Stimulated activated CD8-positive, alpha-beta memory T cell treated with anti-CD3 and anti-CD28 coated beads, Interleukin-15, amount 100 ng/mL, for 48 hours (primary cell): ENCODE data around the gene ELFN1.

ENCODE experiments used
- DNase-seq, 2 donors: peaks; one replicate each; pipeline ENCODE4 v3.0.0-alpha.2; 2020; ENCODE audit warnings: low read depth in 2 of 2

The ELFN1 gene

DNA sequence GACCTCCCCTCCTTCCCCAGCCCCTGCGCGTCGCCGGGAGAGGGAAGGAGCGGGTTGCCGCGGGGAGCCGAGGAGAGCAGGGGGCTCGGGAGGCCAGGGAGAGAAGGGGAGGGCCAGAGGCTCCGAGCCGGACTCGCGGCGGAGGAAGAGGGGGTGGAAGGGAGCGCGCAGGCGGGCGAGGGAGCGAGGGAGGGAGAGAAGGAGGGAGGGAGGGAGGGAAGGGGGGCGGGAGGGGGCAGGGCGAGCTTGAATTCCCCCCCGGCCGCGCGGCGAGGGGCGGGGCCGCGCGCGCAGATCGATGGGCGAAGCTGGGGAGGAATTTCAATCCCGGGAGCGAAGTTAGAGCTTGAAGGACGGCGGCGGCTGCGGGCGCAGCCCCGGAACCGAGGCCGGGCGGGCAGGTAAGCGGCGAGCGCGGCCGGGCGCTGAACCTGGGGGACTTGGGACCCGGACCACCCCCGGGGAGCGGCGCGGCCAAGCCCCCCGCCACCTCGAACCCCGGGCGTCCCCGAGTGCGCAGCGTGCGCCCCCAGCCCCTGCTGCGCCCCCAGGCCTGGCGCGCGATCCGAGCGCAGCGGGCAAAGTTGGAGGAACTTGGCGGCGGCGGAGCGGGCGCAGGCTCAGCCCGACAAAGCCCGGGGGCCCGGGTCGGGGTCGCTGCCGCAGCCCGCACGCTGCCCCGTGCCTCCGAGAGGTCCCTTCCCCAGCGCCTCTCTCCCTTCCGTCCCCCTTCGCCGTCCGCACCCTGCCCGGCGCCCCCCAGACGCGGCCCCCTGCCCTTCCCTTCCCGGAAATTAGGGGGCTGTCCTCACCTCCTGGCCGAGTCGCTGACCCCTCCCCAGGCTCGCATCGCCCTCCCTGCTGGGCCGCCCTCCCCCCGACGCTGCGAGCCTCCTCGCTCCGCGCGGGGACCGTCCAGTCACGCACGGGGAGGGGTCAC lies at the start of gene ELFN1:
Gene ELFN1, plus strand, starts transcription at position 324 of the 940 bp plus-strand sequence. CDS start 74,320 bp downstream, outside the sequence.
- DNase-seq, result no peak

DNA sequence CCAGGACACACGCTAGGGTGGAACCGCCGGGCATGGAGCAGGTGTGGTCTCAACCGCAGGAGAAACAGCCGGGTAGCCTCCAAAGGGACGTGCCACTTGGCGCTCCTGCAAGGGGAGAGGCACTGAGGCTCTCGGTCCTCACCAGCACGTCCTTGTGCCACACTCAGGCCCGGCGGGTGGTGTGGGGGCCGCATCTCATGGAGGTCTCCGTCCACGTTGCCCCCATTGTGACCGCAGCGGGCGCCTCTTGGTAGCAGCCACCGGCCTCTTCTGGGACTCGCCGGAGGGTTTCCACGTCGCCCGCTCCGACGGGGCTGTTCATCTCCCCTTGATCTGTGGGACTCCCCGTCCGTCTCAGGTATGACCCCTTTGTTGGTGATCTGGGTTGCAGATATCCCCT lies 49.2 kb upstream of the ELFN1 start:
- no peak for DNase-seq

DNA sequence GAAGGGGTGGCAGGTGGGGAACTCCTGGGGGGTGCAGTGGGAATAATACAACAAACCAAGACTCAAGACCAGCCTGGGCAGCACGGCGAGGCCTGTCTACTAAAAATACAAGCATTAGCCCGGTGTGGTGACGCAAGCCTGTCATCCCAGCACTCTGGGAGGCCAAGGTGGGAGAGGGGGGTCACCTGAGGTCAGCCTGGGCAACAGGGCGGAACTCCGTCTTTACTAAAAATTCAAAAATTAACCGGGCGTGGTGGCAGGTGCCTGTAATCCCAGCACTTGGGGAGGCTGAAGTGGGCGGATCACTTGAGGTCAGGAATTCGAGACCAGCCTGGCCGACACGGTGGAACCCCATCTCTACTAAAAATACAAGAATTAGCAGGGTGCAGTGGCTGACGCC lies 48.4 kb upstream of the ELFN1 start:
- no peak for DNase-seq

DNA sequence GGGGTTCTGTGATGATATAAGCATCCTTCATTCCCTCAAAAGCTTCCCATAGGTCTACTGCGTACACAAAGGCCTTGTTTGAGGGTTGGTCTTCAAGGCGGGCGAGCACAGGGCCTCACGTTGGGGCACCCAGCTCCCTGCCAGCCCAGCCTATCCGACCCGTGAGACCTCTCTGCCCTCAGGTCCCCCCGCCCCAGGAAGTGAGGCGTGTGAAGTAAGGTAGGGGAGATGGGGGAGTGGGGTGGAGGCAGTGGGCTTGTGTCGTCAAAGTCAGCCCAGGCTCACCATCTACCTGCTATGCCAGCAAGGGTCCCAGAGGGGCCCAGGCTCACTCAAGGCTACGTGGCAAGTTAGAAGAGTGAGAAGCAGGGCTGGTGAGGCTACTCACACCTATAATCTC lies 47.6 kb upstream of the ELFN1 start:
- DNase-seq, result no peak

DNA sequence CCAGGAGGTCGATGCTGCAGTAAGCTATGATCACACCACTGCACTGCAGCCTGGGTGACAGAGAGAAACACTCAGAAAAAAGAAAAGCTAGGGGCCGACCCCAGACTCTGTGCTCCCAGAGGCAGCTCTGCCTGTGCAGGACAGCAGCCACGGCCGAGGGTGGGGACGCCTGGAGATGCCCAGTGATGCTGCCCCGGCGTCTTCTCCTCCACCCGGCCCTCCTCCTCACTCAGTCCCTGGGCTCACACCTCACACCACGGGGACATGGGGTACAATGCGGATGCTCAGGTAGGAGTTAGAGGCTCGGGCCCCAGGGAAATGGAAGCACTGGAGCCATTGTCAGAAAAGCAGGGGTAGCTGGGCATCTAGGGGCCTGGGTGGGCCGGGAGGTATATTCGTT lies 46.3 kb upstream of the ELFN1 start:
- DNase-seq, result no peak

DNA sequence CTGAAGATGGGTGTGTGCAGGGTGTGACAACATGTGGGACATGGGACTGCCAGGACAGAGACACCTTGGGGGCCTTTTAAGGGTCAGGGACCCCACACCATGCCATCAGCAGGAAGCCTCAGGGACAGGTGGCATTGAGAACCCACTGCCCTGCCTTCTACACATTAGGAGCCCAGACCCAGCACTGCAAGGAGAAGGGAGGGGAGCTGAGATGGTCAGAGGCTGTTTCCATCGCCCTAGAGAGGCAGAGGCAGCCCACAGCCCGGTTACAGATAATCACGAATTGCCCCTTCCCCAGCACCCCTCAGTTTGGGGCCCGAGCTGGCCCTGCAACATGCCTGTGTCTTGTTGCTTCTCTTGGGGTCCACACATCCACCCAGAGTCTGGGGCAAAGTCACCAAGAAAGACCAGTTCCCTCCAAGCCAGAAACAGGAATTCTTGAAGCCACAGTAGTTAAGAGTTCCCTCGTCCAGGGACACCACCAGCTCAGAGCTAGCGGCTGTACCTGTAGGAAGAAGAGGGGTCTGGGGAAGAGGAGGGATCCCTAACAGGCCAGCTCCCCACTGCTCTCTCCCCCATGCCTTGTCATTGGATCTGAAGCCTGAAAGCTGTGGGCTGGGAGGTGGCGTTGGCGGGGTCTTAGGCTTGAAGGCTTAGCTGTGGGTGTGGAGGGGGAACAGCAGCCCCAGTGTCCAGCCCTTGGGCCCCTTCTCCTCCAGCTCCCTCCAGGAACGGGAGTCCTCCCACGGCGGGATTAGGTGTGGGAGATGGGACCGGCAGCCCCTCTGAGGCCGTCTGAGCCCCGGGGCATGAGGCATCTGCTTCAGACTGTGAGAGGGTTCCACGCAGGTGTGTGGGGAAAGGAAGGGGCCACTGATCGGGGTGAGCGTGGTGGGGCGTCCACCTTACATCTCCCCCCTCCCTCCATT lies 44.8 kb upstream of the ELFN1 start:
- DNase-seq, result no peak

DNA sequence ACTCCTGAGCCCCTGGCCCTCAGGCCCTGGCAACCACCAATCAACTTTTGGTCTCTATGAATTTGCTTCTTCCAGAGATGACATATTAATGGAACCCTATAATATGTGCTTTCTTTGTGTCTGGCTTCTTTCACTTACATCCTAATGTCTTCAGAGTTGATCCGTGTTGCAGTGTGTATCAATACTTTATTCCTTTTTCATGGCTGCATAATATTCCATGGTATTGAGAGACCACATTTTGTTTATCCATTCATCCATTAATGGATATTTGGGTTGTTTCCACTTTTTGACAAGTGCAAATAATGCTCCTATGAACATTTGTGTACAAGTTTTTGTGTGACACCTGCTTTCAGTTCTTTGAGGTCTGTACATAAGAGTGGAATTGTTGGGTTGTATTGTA lies 43.3 kb upstream of the ELFN1 start:
- DNase-seq, result no peak

DNA sequence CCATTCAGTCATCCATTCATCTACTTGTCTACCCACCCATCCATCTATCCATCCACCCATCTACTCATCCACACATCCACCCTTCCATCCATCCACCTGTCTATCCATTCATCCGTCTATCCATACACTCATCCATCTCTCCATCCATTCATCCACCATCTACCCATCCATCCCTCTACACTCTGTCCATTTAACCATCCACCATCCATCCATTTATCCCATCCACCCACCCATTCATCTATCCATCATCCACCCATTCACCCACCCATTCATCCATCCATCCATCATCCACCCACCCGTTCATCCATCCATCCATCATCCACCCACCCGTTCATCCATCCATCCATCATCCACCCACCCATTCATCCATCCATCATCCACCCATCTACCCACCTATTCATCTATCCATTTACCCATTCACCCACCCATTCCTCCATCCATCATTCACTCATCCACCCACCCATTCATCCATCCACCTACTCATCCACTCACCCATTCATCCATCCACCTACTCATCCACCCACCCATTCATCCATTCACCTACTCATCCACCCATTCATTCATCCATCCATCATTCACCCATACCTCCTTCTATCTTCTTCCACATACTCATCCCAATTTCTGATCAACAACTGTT lies 39.3 kb upstream of the ELFN1 start:
- no peak for DNase-seq

DNA sequence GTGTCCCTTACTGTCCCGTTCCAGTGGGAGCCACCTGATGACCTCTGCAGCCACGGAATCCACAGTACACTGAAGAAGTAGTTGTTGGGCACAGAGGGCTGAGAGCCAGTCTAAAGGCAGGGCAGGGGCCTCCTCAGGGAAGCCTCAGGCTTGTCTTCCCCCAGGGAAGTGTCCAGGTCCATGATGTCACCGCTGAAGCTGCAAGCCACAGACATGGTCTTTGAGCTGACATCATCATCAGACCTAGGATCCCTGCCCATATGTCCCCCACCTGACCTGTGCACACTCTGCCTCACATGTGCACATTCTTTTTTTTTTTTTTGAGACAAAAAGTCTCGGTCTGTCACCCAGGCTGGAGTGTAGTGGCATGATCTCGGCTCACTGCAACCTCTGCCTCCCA lies 38.4 kb upstream of the ELFN1 start:
- no peak for DNase-seq

DNA sequence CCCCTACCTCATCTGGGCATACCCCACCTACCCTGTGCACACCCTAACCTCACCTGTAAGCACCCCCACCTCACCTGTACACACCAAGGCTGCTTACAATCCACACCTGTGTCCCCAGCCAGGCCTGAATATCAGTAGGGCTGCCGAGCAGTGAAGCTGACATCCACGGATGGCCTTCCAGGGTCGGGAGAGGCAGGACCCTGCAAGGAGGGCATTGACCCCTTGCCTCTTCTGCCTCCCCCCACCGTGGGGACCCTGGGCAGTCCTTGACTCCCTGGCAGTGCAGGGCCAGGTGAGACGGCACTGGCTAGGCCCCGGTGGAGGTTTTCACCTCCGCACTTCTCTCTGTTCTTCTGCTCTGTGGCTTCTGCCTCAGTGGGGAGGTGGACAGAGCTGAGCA lies 37.6 kb upstream of the ELFN1 start:
- DNase-seq, result no peak

DNA sequence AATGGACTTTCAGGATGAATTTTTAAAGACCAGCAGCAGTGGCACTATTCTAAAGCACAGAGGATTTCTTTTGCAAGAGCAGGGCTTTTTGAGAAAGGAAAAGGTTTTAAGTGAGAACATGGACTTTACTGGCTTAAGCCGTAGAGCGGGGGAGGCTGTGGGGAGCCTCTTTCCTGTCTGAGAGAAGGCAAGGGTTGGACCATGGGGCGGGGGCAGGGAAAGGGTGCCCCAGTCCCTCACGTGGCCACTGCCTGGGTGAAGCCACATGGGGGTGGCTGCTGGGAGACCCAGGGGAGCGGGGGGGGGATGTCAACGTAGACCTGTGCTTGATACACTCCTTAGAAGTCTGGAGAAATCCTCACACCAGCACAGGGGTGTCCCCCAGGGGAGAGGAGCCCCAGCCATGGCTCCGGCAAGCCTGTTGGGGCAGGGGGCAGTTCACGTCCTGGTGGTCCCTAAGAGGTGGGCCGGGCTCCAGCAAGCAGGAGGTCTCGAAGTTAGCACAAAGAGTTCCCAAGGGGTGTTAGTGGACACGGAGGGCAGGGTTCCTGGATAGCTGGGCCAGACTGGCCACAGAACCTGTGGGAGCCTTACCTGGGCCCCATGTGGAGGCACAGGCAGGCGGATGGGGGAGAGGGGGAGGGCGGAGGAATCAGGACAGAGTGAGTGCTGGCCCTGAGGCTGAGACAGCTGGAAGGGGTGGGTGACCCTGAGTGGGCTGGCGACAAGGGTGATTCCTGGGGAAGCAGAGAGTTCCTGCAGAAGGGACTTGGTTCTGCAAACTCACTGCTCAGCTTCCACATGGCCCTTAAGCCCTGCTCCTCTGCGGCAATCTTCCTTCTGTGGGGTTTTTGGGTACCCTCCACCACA lies 36.9 kb upstream of the ELFN1 start:
- no peak for DNase-seq

DNA sequence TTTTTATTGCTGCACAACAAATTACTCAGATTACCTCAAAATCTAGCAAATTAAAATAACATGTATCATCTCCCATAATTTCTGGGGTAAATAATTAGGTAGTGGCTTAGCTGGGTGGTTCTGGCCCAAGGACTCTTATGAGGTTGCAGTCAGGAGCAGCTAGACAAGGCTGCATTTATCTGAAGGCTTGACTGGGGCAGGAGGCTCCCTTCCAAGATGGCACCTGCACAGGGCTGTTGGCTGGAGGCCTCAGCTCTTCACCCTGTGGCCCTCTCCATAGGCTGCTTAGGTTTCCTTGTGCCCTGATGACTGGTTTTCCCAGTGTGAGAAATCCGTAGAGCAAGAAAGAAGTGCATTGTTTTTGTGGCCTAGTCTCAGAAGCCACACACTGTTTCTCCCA lies 34.7 kb upstream of the ELFN1 start:
- no peak for DNase-seq

DNA sequence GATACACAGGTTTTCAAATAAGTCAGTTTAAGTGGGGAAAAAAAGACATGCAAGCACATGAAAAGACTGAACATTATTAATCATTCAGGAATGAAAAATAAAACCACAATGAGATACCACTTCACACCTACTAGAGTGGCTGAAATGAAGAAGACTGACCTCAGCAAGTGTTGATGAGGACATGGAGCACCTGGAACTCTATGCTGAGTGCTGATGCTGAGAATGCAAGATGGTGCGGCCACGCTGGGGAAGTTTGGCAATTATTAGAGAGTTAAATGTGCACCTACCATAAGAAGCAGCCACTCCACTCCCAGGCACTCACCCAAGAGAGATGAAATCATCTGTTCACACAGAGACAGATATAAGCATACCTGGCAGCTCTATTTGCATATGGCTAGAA lies 32.9 kb upstream of the ELFN1 start:
- DNase-seq, result no peak

DNA sequence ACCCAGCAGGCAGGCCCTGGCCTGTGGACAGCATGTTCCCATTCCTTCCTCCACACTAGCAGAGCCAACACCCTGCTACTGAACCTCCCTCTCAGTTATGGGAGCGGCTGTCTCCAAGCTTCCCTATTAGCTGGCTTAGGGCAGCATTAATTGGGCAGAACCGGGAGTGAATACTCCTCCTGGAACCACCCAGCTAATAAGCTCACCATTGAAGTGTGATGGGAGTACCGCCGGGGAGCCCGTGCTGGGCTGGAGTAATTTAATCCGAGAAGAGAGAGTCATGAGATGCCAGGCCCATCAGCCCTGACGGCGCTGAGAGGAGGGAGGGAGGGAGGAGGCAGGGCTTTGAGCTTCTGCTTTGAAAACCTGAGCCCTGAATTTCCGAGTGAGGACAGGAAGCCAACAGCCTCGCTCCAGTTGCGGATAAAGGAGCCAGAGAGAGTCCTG lies 31.8 kb upstream of the ELFN1 start:
- no peak for DNase-seq

DNA sequence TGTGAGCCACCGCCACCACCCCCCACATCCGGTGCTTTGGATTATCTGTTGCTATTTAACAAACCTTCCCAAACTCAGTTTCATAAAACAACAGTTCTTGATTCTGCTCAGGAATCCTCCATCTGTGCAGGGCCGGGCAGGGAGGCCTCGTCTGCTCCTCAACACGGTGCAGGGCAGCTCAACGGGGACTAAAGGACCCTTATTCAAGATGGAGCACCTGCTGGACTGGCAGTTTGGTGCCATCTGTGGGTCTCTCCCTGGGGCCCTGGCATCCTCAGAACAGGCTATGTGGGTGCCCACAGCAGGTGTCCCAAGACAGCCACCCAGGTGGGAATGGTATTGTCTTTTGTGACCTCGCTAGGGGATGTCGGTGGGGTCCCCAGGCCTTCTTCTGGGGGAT lies 31.0 kb upstream of the ELFN1 start:
- DNase-seq, result no peak

DNA sequence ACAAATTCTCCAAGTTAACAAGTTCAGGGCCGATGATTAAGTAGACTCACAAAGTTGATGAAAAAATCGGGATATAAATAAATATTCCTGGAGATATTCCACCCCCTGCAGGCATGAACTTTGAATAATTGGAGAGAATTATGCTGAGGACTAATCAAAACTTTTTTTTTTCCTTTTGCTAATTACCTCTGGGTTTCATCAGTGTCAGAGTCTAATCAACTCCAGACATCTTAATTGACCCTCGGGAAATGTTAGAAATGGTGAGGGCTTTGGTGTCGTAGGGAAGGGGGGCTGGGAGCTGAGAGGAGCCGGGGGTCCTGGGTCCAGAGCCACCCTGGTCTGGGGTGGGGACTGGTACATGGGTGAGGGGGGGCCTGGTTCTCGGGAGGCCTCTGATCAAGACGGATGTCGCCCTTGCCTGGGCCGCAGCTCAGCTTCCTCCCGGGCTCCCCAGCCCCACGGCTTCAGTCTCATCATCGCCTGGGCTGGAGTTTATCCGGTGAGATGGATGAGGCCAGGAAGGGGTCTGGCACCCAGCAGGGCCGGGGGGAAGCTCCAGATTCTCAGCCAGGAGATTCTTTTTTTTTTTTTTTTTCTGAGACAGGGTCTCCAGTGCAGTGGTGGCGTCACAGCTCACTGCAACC lies 30.4 kb upstream of the ELFN1 start:
- no peak for DNase-seq

DNA sequence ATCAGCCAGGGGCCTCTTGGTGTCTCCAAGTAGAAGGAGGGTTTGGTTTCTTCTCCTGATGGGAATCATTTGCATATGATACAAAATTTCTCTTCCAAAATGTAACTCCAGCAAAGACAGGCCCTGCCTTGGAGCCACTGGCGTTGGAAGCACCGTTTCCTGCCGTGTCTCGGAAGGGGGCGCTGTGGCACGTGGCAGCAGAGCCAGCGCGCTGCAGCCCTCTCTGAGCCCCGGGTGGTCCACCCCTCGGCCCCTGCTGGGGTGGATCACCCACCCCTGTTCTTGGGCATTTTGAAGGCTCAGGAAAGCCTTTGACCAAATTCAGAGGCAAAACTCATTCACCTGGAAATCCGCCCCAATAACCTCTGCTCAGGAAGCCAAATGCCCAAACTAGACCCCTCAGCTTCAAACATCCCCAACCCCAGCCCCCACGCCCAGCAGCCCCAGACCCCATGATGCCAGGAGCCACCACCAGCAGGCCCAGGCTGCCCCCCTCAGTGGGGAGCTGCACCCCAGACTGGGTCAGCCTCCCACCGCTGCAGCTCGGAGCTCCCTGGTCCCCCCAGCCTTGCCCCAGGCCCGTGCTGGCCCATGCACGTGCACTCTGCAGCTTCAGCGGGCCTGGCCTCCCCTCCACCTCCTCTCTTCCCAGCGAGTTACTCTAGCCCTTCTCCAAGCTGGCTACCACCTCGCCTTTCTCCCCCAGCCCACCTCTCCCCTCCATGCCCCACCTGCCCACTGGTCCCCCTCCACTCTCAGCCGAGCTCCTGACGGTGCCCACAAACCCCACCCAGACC lies 29.5 kb upstream of the ELFN1 start:
- no peak for DNase-seq

DNA sequence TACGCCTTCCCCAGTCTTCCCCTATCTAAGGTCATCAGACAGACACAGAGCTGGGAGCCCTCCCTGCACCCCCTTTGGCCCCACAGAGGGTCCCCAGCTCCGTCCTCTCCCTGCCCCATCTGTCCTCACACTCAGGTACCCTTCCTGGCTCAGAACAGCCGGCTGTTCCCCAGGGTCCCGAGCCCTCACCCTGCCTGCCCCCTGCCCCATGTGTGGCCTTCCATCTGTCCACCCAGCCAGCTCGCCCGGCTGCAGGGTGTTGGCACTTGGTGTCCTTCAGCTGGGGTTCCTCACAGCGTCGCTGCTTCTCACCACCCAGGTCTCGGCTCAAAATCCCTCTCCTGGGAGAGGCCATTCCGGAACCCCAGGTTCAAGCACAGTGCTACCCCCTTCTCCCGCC lies 28.9 kb upstream of the ELFN1 start:
- no peak for DNase-seq

DNA sequence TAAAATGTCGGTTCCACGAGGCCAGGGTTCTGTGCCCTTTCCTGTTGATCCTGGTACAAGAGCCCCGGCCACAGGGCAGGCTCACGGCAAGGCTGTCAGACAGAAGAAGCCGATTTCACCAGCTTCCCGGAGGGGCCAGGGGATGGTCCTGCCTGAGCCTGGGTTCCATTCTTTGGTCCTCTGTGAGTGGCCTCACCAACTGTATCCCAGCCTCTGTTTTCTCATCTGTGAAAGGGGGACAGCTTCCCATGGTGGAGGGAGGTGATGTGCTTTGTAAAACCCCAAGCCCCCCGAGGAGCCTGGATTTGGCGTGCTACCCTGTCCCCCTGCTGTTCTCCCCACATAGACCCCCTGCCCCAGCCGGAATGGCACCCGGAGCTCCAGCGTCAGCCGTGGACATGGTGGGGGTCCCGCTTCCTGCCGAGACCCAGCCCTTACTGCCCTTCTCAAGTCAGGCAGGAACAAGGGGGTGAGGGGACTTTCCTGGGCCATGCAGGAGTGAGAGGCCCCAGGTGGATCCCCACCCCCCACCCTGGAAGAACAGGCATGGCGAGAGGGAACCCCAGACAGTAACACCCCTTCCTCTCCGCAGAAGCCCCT lies 28.3 kb upstream of the ELFN1 start:
- DNase-seq, result no peak
